ENCODE results near the gene MPV17.

DNA sequence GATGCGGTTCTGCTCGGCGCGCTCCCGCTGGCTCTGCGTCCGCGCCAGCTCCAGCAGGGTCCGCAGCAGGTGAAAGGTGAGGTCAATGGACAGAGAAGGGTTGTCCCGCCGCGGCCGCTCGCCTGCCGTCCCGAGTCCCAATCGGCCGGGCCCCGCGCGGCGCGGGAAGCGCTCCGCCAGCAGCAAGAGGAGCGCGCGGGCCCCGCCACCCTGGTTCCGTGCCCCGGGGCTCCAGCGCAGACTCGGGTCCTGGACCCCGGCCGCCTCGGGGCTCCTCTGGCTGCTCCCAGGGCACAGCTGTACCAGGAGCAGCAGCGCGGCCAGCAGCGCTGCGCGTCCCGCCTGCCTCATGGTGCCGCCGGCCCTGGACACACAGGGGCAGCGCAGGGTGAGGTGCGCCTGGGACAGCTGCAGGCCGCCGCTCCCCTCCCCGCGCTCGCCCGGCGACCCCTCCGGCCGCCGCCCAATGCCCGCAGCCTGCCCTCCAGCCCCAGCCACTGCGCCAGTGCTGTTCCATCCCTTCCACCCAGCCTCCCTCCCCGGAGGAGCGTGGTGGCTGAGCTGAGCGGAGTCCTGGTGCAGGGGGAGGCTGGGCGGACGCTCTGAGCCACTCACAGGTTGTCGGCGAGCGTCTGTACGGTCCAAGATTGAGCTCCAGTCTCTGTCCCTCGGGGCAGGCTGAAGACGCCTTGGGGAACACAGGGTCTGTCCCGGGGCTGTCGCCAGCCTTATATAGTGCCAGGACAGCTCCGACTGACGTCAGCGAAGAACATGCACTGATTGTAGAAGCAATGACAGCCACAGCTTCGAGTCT, 15.1 kb downstream of the MPV17 start:
- TF ChIP-seq EP300 (IDR thresholded peaks at IDR 0.05) (no peak), RAD21 (conservative IDR thresholded peaks at IDR 0.05 in 1 of 2, IDR thresholded peaks at IDR 0.05 in 1 of 2) (no peak), CTCF (IDR thresholded peaks at IDR 0.05) (no peak), CBX8 (IDR thresholded peaks at IDR 0.05) (no peak), POLR2A (IDR thresholded peaks at IDR 0.05; ENCODE audit: low read length) (no peak), USF2 (IDR thresholded peaks at IDR 0.05) (no peak), ZNF302 (CRISPR knock-in tag; IDR thresholded peaks at IDR 0.05) (no peak), NR3C1 (IDR thresholded peaks at IDR 0.05) (no peak), HOXB13 (CRISPR knock-in tag; IDR thresholded peaks at IDR 0.05; ENCODE audit: low read depth) (no peak), TP53 (CRISPR knock-in tag; IDR thresholded peaks at IDR 0.05) (no peak)
